HG03442 (cell line): ENCODE measurements around the gene LRMDA.

ENCODE experiments used
- ATAC-seq: cut with Tn5 transposase; IDR thresholded peaks from one replicate; pipeline ENCODE4 v1.9.1; 2021; ENCODE audit warnings: mild to moderate bottlenecking, moderate library complexity; ENCODE audit not compliant: unreplicated experiment

The LRMDA gene

DNA sequence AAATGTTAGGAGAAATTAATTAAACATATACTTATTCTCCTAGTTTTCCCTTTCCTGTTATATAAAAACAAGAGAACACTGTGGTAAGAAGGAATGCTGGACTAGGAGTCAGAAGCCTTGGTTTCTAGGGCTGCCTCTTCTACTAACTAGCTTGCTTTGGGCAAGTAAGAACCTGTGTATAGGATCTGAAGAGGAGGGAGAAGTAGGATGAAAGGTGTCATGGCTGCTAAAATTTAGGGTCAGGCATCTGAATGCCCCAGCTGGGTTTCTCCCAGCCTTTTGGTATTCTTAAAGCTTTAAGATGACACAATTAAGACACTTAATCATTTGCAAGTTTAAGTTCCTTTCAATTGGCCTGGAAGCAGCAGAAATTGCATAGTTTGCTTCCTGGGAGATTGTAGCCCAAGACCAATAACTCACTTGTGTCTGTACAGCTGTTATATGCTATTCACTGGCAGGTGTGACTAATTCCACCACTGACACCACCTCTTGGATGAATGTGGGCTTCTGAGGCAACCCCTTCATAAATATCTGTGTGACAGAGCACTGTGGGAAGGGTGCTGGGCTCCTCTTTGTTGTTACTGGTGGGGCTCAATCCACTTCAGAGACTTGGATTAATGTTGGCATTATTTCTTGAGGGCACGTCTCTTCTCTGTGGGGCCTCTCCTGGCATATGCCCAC lies 137.2 kb downstream of the LRMDA start:
- no peak for ATAC-seq

DNA sequence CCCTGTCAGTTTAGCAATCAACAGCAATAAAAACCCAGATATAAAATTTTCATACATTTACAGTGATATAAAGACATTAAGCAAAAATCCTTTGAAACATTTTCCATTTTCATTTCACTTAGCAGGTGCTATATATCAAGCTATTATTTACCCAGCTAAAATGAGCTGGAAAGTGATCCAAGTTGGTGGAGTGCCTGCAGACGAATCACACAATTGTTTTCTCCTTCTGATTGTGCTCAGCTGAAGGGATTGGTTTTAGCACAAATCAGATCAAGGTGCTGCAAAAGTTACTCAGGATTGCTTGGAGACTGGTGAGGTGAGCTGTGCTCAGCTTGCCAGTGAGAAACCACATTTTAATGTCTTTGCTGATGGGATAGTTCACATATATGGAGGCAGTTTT lies 138.1 kb downstream of the LRMDA start:
- no peak for ATAC-seq

DNA sequence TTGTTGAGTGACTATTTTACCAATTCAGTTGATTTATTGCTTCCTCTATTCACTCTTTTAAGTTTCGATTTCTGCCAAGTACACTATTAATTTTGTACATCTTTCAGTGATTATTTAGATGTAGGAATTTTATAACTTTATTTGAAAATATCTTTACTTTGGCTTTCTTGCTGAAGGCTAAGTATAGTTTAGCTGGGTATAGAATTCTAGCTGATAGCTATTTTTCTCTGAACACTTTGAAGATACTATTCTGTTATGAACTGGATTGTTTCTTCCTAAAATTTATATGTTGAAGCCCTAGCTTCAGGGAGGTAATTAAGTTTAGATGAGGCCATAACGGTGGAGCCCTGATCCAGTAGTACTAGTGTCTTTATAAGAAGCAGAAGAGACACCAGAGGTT lies 141.1 kb downstream of the LRMDA start:
- no peak for ATAC-seq

DNA sequence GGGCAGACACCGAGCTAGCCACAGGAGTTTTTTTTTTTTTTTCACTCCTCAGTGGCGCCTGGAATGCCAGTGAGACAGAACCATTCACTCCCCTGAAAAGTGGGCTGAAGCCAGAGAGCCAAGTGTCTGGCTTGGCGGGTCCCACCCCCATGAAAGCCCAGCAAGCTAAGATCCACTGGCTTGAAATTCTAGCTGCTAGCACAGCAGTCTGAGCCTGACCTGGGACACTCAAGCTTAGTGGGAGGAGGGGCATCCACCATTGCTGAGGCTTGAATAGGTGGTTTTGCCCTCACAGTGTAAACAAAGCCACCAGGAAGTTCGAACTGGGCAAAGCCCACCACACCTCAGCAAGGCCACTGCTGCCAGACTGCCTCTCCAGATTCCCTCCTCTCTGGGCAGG lies 144.5 kb downstream of the LRMDA start:
- ATAC-seq, result no peak

DNA sequence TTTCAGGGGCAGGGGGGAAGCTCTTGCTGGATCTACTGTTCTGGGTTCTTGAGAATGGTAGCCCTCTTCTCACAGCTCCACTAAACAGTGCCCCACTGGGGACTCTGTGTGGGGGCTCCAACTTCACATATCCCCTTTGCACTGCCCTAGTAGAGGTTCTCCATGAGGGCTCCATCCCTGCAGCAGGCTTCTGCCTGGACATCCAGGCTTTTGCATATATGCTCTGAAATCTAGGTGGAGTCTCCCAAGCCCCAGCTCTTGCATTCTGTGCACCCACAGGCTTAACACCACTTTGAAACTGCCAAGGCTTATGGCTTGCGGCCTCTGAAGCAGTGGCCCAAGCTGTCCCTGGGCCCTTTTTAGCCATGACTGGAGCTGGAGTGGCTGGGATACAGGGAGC lies 150.7 kb downstream of the LRMDA start:
- no peak for ATAC-seq

DNA sequence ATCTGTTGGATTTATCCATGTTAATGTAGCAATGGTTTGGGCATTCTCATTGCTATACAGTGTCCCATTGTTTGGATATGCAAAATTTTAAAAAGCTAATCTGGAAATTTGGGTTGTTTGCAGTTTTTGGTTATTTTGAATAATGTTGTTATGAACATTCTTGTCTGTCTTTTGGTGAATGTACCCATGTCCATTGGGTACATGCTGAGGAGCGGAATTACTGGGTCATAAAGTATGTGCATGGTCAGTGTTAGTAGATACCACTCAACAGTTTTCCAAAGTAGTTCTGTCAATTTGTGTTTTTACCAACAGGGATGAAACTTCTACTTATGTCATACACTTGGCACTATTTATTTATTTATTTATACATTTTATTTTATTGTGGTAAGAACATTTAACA lies 153.9 kb downstream of the LRMDA start:
- ATAC-seq, result no peak

DNA sequence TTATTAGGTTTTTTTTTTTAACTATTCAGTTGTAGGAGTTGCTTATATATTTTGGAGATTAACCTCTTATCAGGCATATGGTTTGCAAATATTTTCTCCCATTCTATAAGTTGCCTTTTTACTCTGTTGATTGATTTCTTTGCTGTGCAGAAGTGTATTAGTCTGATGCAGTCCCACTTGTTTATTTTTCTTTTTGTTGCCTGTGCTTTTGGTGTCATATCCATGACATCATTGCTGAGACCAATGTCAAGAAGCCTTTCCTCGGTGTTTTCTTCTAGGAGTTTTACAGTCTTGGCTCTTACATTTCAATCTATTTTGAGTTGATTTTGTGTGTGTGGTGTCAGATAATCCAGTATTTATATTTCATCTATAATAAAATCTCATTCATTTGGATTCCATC lies 155.4 kb downstream of the LRMDA start:
- ATAC-seq, result no peak

DNA sequence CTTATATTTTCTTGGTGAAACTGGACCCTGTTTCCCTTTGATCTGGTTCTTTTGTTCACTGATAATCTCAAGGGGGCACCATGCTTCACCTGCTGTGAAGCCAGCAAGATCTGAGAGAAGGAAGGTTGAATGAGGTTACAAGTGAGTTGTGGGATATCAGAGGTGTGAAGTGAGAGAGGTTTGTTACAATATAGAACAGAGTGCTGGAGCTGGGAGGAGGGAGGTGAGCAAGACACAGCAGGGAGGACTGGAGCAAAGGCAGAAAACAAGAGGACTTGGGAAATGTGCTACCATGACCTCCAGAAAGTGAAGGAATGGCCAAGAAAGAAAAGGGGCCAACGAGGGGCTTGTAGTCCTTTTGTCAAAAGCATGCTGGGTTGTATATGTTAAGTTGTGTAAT lies 156.6 kb downstream of the LRMDA start:
- ATAC-seq, result no peak

DNA sequence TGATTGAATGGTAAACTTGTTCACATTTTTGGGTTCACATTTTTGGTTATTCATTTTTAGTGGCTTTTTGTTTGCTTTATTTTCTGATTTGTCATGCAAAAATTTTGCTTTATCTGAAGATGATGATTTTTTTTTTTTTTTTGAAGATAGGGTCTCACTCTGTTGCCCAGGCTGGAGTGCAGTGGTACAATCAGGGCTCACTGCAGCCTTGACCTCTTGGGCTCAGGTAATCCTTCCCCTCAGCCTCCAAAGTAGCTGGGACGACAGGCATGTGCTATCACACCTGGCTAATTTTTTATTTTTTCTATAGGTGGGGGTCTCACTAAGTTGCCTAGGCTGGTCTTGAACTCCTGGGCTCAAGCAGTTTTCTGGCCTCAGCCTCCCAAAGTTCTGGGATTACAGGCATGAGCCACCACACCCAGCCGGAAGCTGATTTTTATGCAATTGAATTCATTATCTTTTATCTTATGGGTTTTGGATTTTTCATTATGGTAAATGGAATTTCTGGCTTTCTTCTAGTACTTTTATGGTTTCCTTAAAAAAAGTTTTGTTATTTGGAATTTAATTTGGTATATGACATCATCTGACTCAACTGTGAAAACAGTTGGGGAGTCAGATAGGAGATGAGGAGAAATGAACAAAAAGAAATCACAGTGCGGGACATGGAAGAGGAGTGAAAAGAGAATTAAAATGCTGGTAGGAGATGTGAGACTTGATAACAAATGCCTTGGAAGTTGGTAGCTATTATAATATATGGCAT lies 158.7 kb downstream of the LRMDA start:
- ATAC-seq, result no peak

DNA sequence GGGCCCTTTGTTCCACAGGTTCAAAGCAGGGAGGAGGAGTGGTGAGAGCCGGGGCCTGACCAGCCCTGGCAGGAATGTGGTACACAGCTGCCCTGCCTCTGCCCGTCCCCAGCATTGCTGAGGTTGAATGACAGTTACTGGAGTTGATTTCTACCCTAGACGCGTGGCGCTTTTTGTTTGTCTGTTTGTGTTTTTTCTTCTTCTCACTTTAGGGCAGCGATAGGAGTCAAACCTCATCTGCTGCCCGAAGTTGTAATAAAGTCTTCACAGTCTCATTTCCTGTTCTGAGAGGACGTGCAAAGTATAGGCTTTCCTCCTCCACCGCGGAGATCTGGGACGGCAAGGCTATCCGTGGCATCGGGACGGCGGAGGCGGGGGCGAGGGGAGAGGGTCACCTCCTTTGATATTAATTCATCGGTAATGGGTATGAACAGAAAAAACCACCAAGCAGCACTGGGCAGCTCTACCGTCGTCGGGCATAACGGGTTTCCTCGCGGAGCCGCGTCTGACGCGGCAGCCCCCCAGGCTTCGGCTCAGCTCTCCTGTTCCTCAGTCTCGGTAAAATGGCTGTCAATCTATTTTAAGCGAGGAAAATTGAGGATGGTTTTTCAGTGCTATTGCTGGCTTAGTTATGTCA lies 160.8 kb downstream of the LRMDA start:
- ATAC-seq, result no peak

DNA sequence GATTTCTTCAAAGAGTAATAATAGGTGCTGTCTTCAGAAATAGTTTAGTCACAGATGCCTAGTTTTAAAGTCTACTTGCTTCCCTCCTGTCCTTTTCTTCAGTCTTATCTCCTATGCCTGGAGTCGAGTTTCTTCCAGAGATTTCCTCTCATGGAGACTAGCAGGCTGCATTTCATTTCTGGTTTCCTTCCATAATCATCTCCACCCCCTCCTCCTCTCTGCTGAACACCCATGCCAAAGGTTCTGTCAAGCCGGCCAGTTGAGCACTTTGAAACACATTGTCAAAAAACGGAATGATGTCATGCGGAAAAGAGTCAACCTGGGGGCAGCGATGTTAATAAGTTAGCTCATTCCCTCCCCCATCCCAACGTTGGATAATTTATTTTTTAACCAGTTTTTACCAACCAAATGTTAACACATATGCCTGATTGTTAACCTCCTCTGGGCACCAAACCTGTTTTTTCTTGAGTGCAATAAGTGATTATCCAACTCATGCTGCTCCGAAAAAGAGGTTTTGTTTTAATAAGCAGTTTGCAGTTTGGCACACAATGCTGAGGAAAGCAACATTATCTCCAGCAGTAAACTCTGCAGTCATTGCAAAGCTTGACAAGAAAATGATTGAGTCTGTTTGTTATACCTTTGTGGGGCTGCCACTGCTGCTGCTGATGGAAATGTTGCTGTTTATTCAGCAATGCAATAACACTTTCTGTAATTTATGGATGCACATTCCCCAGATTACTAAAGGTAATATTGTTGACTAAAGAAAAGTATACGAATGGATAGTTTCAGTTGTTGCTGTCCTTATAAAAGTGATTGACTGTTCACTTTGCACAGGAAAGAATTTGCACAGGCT lies 161.6 kb downstream of the LRMDA start:
- ATAC-seq, result no peak

DNA sequence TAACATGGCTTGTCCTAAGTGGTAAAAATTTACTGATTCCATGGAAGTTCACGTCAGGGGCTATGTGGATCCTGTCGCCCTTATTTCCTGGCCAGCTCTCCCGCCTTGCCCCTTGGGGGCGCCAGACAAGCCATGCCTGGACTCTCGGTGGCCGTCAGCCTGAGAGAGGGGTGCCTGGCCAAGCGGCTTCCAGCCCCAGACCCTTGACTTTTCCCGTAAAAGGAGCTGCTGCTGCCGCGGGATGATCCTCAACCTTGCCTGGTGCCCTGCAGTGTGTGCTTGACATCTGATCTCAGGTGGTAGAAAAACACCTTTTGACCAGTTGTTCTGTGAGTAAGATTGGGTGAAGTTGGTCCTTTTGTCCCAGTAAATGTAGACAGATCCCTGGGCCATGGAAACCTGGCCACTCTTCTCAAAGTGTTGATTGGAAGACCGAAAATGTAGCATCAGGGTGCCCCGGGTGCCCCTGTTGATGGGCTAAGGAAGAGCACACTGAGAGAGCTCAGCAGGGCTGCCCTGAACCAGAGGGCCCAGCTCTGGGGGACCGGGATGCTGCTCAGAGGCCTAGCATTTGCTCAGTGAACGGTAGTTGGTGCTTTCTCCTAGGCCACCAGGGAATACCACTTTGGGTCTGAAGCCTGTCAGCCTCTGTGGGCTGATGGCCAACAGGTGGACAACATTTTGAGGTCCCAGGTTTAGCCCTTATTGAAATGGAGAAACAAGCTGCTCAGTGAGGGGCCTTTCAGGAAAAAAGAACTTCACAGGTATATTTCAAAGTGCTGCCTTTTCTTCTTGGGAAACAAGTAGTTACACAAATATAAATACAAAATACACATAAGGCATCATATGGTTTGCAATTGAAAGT lies 162.5 kb downstream of the LRMDA start:
- no peak for ATAC-seq

DNA sequence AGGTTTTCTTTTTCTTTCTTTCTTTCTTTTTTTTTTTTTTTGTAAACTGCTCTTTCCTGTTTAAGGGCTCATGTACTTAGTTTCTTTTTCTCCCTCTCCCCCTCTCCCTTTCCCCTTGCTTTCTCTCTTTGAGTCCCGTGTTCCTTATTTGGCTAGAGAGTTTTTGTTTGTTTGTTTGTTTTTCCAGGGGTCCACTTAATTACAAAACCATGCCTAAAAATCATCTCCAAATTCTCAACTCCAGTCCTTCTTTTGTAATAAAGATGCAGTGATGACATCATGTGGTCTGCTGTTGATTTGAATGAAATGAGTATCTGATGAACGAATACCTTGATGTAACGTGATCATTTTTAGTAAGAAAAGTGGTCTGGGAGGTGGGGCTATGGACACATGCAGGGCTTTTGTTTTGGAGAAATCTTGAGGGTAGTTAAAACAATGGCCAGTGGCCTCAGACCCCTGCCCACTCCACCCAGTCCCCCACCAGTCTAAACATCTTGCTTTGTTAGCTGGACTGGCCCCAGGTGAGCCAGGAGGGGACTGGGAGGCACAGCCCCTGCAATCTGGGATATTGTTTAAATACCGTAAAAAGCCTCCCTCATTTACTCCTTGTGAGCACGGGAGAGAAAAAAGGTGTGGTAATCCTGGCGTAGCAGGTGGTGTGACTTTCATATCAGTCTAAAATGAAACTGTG lies 165.7 kb downstream of the LRMDA start:
- no peak for ATAC-seq

DNA sequence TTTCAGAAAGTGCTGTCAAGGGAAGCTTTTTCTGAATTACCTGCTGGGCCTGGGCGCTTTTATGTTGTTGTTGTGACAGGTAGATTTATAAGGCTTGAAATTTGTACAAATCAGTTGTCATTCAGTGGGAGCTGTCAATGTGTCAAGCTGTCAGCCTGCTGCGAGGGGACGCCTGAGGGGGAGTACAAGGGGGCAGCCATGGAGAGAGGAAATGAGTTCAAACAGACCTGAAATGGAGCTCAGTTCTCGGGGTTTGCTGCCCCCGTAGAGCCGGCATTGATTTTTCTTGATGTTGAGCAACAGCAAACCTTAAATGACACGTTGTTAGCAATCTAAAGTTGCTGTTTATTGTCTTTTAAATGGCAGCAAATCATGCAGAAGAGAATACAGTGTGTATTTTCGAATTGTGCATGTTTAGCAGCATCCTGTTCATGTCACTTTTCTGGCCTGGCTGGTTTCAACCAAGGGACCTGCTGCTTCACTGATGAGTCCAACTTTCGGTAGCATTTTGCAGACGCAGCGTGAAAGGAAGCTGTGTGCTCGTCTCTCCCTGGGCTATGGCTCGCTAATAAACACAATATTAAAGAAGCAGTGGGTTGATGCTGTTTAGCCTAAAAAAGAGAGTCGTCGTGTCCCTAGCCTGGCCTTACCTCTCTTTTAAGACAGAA lies 166.5 kb downstream of the LRMDA start:
- ATAC-seq, result no peak

DNA sequence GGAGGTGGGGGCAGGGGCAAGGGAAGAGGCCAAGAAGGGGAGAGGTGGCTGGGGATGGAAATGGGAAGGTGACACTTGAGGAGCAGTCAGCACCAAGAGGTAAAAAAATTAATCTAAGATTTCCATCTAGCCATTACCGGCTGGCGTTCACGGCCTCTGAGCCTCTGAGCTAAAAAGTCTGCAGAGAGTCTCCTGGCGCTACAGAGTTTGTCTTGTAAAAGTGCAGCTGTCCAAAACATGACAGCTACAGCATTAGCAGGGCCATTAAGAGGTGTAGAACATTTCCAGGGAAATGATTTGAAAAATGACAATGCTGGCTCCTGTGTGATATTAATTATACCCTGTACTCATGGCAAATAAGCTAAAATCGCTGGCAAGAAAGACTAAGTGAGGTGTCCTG lies 167.6 kb downstream of the LRMDA start:
- ATAC-seq, result no peak

DNA sequence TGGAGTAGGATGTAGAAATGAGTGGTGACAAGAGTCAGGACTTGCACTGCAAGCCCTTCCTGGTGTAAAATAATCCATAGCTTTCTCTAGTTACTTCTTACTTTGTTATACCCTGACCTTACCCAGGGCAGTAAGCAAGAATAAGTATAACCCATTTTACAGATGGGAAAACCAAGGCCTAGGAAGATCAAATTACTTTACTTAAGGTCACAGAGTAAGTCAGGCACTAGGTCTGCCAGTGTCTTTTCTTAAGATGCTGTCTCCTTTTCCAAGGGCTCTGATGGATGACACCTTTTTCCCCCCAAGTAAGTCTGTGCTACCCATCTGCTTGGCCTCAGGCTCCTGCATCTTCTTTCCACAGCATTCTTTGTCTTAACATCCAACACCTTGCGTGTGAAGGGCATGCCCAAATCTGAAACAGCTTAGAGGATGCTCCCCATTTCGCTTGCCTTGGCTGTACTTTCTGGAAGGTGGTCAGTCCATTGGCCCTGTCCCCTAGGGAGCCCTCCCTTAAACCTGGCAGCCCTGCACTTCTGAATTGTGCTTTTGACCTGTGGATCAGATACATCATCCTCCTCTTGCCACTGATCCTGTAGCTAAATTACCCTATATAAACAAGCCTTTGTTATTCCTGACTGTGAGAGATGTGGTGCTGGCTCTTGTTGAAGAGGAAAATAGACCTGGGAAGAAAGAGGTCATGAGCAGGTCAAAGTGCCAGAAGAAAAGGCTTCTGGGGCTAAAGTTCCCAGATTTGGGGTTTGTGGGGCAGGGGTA lies 168.6 kb downstream of the LRMDA start:
- ATAC-seq, result no peak

DNA sequence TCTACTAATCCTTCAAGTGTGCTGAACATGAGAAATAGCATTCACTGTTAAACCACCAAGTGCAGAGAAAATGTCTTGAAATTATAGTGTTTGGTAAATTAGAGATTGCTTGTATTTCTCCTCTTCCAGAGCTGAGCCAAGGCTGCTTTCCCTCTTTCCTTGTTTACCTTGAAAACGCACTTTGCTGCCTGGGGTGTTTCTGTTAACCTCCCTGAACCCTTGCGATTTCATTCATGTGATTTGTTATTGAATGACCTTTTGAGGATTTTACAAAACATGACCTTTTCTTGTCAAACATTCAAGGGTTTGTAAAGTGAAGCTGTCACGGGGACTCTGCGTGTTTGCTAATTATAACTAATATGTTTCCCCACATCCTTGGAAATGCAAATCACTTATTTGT lies 169.4 kb downstream of the LRMDA start:
- no peak for ATAC-seq

DNA sequence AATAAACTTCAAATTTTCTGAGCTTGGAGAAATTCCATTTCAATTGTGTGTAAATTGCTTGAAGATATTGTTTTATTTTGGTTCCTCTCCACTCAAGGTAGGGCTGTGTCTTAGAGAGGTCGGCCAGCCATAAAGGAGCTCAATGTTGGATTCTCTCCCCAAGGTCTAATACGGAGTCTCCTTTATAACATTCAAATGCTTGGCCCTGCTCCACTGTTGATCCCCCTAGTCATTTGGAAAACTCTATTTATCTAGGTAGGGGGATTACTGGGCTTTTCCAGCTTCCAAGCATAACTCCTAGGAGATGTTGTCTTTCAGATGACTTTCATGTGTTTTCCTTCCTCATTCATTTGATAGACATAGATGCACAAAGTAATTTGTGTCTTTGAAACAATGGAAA lies 170.9 kb downstream of the LRMDA start:
- ATAC-seq, result no peak

DNA sequence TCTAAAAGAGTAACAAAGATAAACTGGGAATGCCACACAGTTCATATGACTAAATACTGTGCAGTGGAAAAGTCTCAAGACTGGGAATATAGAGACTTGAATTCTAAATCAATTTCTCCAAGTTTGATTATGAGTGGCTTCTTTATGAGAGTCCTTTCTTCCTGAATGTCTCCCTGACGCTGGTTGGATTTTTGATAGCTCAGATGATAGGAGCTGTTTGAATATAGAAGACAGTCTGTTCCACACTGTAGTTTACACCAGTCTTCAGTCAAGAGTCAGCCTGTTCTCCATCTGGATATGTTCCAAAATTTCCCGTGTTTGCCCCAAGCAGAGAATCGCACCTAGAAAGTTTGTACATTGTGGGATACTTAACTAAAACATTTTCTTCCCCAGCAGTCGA lies 173.7 kb downstream of the LRMDA start:
- ATAC-seq, result no peak
